Measurements from ENCODE around the gene S100P.

Gene S100P

GRCh38 chr4:6692806-6693205, 872 bp upstream of the S100P start:
- no peak for DNase-seq (ENCODE audit: extremely low read depth, insufficient read length)
- H3K4me3 ChIP-seq (replicated peaks; ENCODE audit: low read depth, low read length) = no peak overlapping the region
- H3K27me3 ChIP-seq (replicated peaks; ENCODE audit: control insufficient read depth, insufficient read depth, low read length) = no peaks in the 10 kb centered on the region
- H3K36me3 ChIP-seq (ENCODE audit: control insufficient read depth, insufficient read depth, low read length) = no peaks in the 10 kb centered on the region
- TF ChIP-seq, protein P1, sequence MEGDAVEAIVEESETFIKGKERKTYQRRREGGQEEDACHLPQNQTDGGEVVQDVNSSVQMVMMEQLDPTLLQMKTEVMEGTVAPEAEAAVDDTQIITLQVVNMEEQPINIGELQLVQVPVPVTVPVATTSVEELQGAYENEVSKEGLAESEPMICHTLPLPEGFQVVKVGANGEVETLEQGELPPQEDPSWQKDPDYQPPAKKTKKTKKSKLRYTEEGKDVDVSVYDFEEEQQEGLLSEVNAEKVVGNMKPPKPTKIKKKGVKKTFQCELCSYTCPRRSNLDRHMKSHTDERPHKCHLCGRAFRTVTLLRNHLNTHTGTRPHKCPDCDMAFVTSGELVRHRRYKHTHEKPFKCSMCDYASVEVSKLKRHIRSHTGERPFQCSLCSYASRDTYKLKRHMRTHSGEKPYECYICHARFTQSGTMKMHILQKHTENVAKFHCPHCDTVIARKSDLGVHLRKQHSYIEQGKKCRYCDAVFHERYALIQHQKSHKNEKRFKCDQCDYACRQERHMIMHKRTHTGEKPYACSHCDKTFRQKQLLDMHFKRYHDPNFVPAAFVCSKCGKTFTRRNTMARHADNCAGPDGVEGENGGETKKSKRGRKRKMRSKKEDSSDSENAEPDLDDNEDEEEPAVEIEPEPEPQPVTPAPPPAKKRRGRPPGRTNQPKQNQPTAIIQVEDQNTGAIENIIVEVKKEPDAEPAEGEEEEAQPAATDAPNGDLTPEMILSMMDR (IDR thresholded peaks at IDR 0.05; ENCODE audit: insufficient read depth, low read length, poor library complexity, severe bottlenecking) = no peak

DNA sequence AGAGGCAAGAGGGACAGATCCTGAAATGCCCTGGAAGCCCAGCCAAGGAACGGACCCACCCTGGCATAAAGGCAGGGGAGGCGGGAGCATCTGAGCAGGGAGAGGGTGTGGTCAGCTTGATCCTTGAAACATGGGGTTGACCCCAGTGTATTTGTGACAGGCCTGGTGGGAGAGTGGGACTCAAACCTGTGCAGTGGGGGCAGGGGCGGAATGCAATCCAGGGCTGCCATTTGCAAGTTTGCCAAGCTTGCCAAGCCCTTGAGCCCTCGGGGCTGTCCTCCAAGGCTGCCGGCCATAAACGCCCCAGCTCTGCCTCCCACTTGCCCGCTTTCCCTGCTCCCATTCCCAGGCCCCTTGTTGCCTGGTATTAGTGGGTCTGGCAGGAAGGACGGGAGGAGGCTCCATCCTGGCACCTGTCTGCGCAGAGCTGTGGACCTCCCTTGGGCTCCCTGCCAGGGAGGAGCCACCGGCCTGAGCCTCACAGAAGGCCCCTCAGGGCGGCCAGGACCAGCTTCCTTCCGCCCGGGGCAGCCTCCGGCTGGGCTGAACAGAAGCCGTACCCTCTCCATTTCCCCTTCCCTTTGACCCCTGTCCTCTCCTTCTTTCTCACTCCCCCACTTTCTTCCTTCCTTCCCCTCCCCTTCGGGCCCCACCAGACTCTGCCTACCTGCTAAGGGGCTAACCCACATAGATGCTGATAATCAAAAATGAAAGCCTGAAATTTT, 661 bp downstream of the S100P start:
- TF ChIP-seq, protein P1 (IDR thresholded peaks at IDR 0.05; ENCODE audit: insufficient read depth, low read length, poor library complexity, severe bottlenecking) = no peak
- Histone ChIP-seq H3K36me3 (ENCODE audit: control insufficient read depth, insufficient read depth, low read length) (no peaks in the 10 kb centered on the region), H3K27me3 (replicated peaks; ENCODE audit: control insufficient read depth, insufficient read depth, low read length) (no peaks in the 10 kb centered on the region), H3K4me3 (replicated peaks; ENCODE audit: low read depth, low read length) (no peak overlapping the region)
- no peak for DNase-seq (ENCODE audit: extremely low read depth, insufficient read length)

DNA sequence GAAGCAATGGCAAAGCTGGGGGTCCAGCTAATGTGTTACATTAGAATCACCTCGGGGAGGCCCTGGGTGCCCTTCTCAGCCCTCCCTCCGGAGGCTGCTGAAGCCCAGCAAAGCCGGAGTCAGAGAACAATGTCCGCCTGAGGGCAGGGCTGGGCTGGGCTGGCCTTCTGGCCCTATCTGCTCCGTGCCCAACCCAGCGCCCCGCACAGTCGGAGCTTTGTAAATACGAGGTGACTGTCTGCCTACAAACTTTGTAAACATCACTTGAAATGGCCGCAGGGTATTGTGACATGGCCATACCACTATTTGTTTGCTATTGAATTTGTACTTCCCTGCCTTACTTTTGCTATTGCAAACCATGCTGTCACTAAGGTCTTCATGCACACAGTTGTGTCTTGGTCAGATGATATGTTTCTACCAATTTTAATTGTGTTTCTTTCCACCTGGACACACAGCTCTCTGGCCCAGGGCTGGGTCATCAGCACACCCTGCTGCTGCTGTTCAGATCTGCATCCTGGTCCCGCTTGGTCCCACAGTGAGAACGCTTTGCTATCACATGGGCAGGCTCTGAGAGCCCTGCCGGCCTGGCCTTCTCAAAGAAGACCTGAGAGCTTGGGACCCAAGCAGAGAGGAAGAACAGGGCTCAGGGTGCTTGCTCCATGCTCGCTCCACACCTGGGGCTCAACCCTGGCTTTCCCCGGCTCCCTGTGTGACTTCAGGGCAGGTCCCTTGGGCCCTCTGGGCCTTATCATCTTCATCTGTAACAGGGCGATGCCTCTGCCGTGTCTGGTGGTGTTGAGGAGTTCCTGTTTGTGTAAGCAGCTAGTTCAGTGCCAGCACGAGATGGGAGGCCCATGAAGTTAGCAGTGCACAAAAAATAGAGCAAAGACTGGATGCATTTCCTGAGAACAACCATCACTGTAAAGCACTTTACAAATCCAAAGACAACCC, 2.3 kb downstream of the S100P start:
- no peak overlapping the region for H3K4me3 ChIP-seq (replicated peaks; ENCODE audit: low read depth, low read length)
- no peaks in the 10 kb centered on the region for H3K27me3 ChIP-seq (replicated peaks; ENCODE audit: control insufficient read depth, insufficient read depth, low read length)
- H3K36me3 ChIP-seq (ENCODE audit: control insufficient read depth, insufficient read depth, low read length) = no peaks in the 10 kb centered on the region; the same call in 1 of the 2 replicates
- DNase-seq (ENCODE audit: extremely low read depth, insufficient read length) = no peak
- TF ChIP-seq, protein P1 (IDR thresholded peaks at IDR 0.05; ENCODE audit: insufficient read depth, low read length, poor library complexity, severe bottlenecking) = no peak

GRCh38 chr4:6696611-6697010, 2.9 kb downstream of the S100P start:
- H3K4me3 ChIP-seq (replicated peaks; ENCODE audit: low read depth, low read length) = no peak overlapping the region
- TF ChIP-seq, protein P1 (IDR thresholded peaks at IDR 0.05; ENCODE audit: insufficient read depth, low read length, poor library complexity, severe bottlenecking) = no peak
- no peaks in the 10 kb centered on the region; the same call in 1 of the 2 replicates for H3K36me3 ChIP-seq (ENCODE audit: control insufficient read depth, insufficient read depth, low read length)
- no peak for DNase-seq (ENCODE audit: extremely low read depth, insufficient read length)
- no peaks in the 10 kb centered on the region for H3K27me3 ChIP-seq (replicated peaks; ENCODE audit: control insufficient read depth, insufficient read depth, low read length)

GRCh38 chr4:6697131-6697530, 3.5 kb downstream of the S100P start:
- H3K36me3 ChIP-seq (ENCODE audit: control insufficient read depth, insufficient read depth, low read length) = no peaks in the 10 kb centered on the region; the same call in 1 of the 2 replicates
- no peak overlapping the region for H3K4me3 ChIP-seq (replicated peaks; ENCODE audit: low read depth, low read length)
- no peak for DNase-seq (ENCODE audit: extremely low read depth, insufficient read length)
- H3K27me3 ChIP-seq (replicated peaks; ENCODE audit: control insufficient read depth, insufficient read depth, low read length) = no peaks in the 10 kb centered on the region
- TF ChIP-seq, protein P1 (IDR thresholded peaks at IDR 0.05; ENCODE audit: insufficient read depth, low read length, poor library complexity, severe bottlenecking) = no peak
